ENCODE results near the gene UBE2R2. TPM values are rescaled to one million over a fixed set of nuclear protein-coding genes. Genes with fewer than 3 reads are reported as not detected.
A peak's percentile ranks its signal among the peaks of the same experiment; 100 is the strongest.

Gene UBE2R2
- total and polyA plus RNA-seq, 2 donors (not counting 1 experiment from before 2014, with no cell fraction given): 23.9 to 57.1 TPM

DNA sequence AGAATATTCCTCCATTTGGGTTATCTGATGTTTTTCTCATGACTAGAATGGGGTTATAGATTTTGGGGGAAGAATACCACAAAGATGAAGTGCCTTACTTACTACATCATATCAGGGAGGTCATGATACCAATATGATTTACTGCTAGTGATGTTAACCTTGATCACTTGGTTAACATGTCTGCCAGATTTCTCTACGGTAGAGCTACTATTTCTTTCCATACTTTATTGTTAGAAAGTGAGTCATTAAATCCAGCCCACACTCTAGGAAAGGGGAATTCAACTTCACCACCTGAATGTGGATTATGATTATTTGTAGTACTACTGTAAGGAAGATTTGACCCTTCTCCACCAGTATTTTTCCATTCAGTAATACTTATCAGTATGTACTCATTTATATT is 64.7 kb downstream of the UBE2R2 start:
- Histone ChIP-seq H3K4me1 (ENCODE audit: control insufficient read depth, extremely low read depth, insufficient read depth, low read length) (peaks cover 4% of the 10 kb centered on the region), H2AFZ (ENCODE audit: low read length) (no peak overlapping the region), H3K79me2 (ENCODE audit: control insufficient read depth, insufficient read depth, low read length) (peaks cover 80% of the 10 kb centered on the region), H4K20me1 (ENCODE audit: control insufficient read depth, extremely low read depth, insufficient read depth, low read length) (peaks cover 3% of the 10 kb centered on the region), H3K36me3 (ENCODE audit: control insufficient read depth, insufficient read depth, low read length) (no peaks in the 10 kb centered on the region), H3K9me3 (ENCODE audit: control insufficient read depth, insufficient read depth, low read depth, low read length) (no peaks in the 10 kb centered on the region), H3K27ac (ENCODE audit: insufficient read depth, low read length) (no peak overlapping the region), H3K4me2 (ENCODE audit: extremely low read depth, insufficient read depth, low read length) (no peak overlapping the region), H3K9ac (ENCODE audit: insufficient read depth, low read length) (no peak overlapping the region), H3K4me3 (replicated peaks in 1 of 4; ENCODE audit: control extremely low read depth in 1 of 4, insufficient read depth in 1 of 4, low read depth in 3 of 4, low read length in 4 of 4) (no peak overlapping the region), H3K27me3 (ENCODE audit: control insufficient read depth, insufficient read depth, low read length) (no peaks in the 10 kb centered on the region)
- no peak for TF ChIP-seq EZH2 (IDR thresholded peaks at IDR 0.05; ENCODE audit: low read length, missing control alignments)
- TF ChIP-seq, protein P1, sequence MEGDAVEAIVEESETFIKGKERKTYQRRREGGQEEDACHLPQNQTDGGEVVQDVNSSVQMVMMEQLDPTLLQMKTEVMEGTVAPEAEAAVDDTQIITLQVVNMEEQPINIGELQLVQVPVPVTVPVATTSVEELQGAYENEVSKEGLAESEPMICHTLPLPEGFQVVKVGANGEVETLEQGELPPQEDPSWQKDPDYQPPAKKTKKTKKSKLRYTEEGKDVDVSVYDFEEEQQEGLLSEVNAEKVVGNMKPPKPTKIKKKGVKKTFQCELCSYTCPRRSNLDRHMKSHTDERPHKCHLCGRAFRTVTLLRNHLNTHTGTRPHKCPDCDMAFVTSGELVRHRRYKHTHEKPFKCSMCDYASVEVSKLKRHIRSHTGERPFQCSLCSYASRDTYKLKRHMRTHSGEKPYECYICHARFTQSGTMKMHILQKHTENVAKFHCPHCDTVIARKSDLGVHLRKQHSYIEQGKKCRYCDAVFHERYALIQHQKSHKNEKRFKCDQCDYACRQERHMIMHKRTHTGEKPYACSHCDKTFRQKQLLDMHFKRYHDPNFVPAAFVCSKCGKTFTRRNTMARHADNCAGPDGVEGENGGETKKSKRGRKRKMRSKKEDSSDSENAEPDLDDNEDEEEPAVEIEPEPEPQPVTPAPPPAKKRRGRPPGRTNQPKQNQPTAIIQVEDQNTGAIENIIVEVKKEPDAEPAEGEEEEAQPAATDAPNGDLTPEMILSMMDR (conservative IDR thresholded peaks at IDR 0.05 in 1 of 2, IDR thresholded peaks at IDR 0.05 in 1 of 2; ENCODE audit: low read depth in 1 of 2, low read length in 2 of 2): no peak
- DNase-seq (ENCODE audit: low read depth in 2 of 2): peak in 1 of 2 donors; percentile 79

DNA sequence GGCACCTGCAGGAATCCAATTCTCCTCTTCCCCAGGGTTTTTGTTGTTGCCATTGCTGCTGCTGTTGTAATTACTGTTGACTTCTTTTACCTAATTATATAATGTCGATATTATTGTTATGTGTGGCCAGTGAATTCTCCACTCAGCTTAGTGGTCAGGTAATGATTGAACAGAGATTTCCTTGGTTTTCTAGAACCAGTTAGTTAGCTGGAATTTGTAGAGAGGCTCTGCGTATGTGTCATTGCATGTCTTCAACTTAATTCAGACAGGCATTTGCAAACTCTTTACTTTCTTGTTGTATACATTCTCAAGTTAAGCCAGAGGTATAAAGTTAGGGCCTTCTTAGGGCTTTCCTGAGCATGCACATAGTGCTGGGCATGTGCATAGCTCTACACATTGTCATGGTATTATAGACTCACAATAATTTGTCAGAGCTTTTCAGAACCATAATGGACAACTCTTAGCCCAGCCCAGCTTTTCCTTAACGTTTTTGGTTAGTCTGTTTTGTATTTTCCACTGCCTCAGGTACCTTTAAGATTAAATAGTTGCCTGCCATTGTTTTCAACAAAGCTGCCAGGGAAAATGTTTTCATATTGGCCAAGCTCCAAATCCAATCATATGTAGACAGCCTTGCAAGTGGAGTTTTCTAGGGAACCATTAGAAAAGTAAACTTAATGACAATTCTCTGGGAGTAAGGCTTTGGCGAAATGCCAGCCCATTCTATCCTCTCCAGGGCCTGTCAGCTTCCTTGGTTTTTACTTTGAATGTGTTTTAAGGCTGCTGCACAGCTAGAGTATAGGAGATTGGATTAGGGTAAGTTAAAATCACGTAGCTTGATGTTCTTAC is 68.1 kb downstream of the UBE2R2 start:
- no peak for TF ChIP-seq EZH2 (IDR thresholded peaks at IDR 0.05; ENCODE audit: low read length, missing control alignments)
- TF ChIP-seq, protein P1 (conservative IDR thresholded peaks at IDR 0.05 in 1 of 2, IDR thresholded peaks at IDR 0.05 in 1 of 2; ENCODE audit: low read depth in 1 of 2, low read length in 2 of 2): no peak
- Histone ChIP-seq H3K27ac (ENCODE audit: insufficient read depth, low read length) (no peak overlapping the region), H4K20me1 (ENCODE audit: control insufficient read depth, extremely low read depth, insufficient read depth, low read length) (peaks cover 3% of the 10 kb centered on the region), H3K9me3 (ENCODE audit: control insufficient read depth, insufficient read depth, low read depth, low read length) (no peaks in the 10 kb centered on the region), H3K36me3 (ENCODE audit: control insufficient read depth, insufficient read depth, low read length) (no peaks in the 10 kb centered on the region), H3K4me1 (ENCODE audit: control insufficient read depth, extremely low read depth, insufficient read depth, low read length) (peaks cover 4% of the 10 kb centered on the region), H3K4me2 (ENCODE audit: extremely low read depth, insufficient read depth, low read length) (no peak overlapping the region), H3K9ac (ENCODE audit: insufficient read depth, low read length) (no peak overlapping the region), H3K27me3 (ENCODE audit: control insufficient read depth, insufficient read depth, low read length) (no peaks in the 10 kb centered on the region), H3K4me3 (replicated peaks in 1 of 4; ENCODE audit: control extremely low read depth in 1 of 4, insufficient read depth in 1 of 4, low read depth in 3 of 4, low read length in 4 of 4) (no peak overlapping the region), H3K79me2 (ENCODE audit: control insufficient read depth, insufficient read depth, low read length) (peaks cover 62% of the 10 kb centered on the region), H2AFZ (ENCODE audit: low read length) (no peak overlapping the region)
- DNase-seq (ENCODE audit: low read depth in 2 of 2): peak; percentile 58 to 64

DNA sequence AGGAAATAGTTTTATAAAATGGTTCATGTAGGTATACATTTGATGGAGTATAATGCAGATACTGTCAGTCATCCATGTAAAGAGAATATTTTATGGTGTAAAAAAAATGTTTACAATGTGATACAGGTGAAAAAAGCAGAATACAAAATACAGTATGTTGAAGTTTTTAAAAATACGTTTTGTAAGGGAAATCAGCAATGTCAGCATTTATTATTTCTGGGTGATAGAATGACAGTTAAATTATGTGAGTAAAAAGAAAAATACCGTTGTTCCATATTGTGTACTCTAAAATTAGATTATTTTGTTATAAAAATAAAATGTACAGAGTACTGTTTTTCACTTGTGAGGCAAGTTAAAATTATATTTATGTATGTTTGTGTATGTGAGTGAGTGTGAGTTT is 69.0 kb downstream of the UBE2R2 start:
- Histone ChIP-seq H3K27ac (ENCODE audit: insufficient read depth, low read length) (no peak overlapping the region), H3K9ac (ENCODE audit: insufficient read depth, low read length) (no peak overlapping the region), H3K27me3 (ENCODE audit: control insufficient read depth, insufficient read depth, low read length) (no peaks in the 10 kb centered on the region), H2AFZ (ENCODE audit: low read length) (no peak overlapping the region), H3K4me3 (replicated peaks in 1 of 4; ENCODE audit: control extremely low read depth in 1 of 4, insufficient read depth in 1 of 4, low read depth in 3 of 4, low read length in 4 of 4) (no peak overlapping the region), H3K9me3 (ENCODE audit: control insufficient read depth, insufficient read depth, low read depth, low read length) (no peaks in the 10 kb centered on the region), H4K20me1 (ENCODE audit: control insufficient read depth, extremely low read depth, insufficient read depth, low read length) (peaks cover 3% of the 10 kb centered on the region), H3K4me1 (ENCODE audit: control insufficient read depth, extremely low read depth, insufficient read depth, low read length) (peaks cover 4% of the 10 kb centered on the region), H3K79me2 (ENCODE audit: control insufficient read depth, insufficient read depth, low read length) (peaks cover 54% of the 10 kb centered on the region), H3K4me2 (ENCODE audit: extremely low read depth, insufficient read depth, low read length) (no peak overlapping the region), H3K36me3 (ENCODE audit: control insufficient read depth, insufficient read depth, low read length) (no peaks in the 10 kb centered on the region)
- TF ChIP-seq, protein P1 (conservative IDR thresholded peaks at IDR 0.05 in 1 of 2, IDR thresholded peaks at IDR 0.05 in 1 of 2; ENCODE audit: low read depth in 1 of 2, low read length in 2 of 2): no peak
- TF ChIP-seq EZH2 (IDR thresholded peaks at IDR 0.05; ENCODE audit: low read length, missing control alignments): no peak
- no peak for DNase-seq (ENCODE audit: low read depth in 2 of 2)

Data from fibroblast of lung (primary cell).